Heart left ventricle (tissue), 13 donors: ENCODE data around the gene DDX10.

Source experiments
- POLR2A ChIP-seq, 2 donors: fragments of 450-650 bp; IDR thresholded peaks; one replicate each; pipeline ENCODE4 v1.6.1; 2017; ENCODE audit warnings: antibody characterized with exemption in 2 of 2, mild to moderate bottlenecking in 2 of 2, moderate library complexity in 2 of 2
- TF ChIP-seq, protein P1 (sequence below), 12 donors: fragments of 200-600 bp; sonication (generic) in 4 of 12; IDR thresholded peaks; one replicate each; pipeline versions ENCODE4 v1.5.0 to v1.8.0; 2018 to 2022; ENCODE audit warnings: antibody characterized with exemption in 12 of 12, mild to moderate bottlenecking in 5 of 12
- donor health status: ischemic (EF 13 %, LVEDD 7.1; RV severe dilation, severe dysfunction).
- donor health status: DM: no; HTN: yes; CAD: no.
- donor health status: DM: no; HTN: no; CAD: no.
- donor health status: ischemic (EF 25% LVEDD 6.9; RV normal size, moderate dysfunction).
- donor health status: ischemic (EF 25% LVEDD 5.7; RV mildly dilated, moderate dysfunction).
- donor health status: ischemic (EF 35%, LVEDD 5.7; RV mildly dilated, moderate dysfunction).
- donor health status: nonischemic (EF 11% LVEDD 7.7; RV severe dilation, severe dysfunction).
- donor health status: DM: yes; HTN: yes; CAD: no.
- donor health status: PGD.
- donor health status: ischemic (EF 29% LVEDD 5.4; RV normal size, mild dysfunction).
- donor health status: nonischemic (EF 23%, LVEDD 6.1; RV moderate dilation, normal function).

- TF ChIP-seq, protein P1, sequence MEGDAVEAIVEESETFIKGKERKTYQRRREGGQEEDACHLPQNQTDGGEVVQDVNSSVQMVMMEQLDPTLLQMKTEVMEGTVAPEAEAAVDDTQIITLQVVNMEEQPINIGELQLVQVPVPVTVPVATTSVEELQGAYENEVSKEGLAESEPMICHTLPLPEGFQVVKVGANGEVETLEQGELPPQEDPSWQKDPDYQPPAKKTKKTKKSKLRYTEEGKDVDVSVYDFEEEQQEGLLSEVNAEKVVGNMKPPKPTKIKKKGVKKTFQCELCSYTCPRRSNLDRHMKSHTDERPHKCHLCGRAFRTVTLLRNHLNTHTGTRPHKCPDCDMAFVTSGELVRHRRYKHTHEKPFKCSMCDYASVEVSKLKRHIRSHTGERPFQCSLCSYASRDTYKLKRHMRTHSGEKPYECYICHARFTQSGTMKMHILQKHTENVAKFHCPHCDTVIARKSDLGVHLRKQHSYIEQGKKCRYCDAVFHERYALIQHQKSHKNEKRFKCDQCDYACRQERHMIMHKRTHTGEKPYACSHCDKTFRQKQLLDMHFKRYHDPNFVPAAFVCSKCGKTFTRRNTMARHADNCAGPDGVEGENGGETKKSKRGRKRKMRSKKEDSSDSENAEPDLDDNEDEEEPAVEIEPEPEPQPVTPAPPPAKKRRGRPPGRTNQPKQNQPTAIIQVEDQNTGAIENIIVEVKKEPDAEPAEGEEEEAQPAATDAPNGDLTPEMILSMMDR (IDR thresholded peaks at IDR 0.05), result no peak
- TF ChIP-seq POLR2A (IDR thresholded peaks at IDR 0.05), result no peak
Observed at GRCh38 chr11:108793611-108794010, 128.7 kb downstream of the DDX10 start.
